Measurements from ENCODE around the gene MYG1. TPM values are rescaled to one million over a fixed set of nuclear protein-coding genes. Genes with fewer than 3 reads are reported as not detected.

The MYG1 gene
- polyA plus RNA-seq, 3 donors = 49.3 to 64.3 (median 55.7) TPM

- Histone ChIP-seq H3K36me3 (replicated peaks in 1 of 2; ENCODE audit: control insufficient read depth in 1 of 2, insufficient read depth in 2 of 2, low read length in 2 of 2) (peaks cover 18 to 29% of the 10 kb centered on the region in 2 donors), H3K4me2 (replicated peaks; ENCODE audit: extremely low read depth, low read length, poor library complexity, severe bottlenecking) (peak overlapping the region; percentile 96), H3K79me2 (ENCODE audit: insufficient read depth, low read length) (peaks cover 58% of the 10 kb centered on the region), H4K20me1 (ENCODE audit: insufficient read depth, low read length) (peaks cover 6% of the 10 kb centered on the region), H3K4me3 (replicated peaks in 1 of 3; ENCODE audit: low read depth in 2 of 3, low read length in 3 of 3) (peak overlapping the region; percentile 10 to 96 (median 14)), H3K9me3 (replicated peaks in 1 of 2; ENCODE audit: control insufficient read depth in 1 of 2, insufficient read depth in 1 of 2, low read length in 2 of 2) (no peaks in the 10 kb centered on the region), H3K27ac (ENCODE audit: low read depth in 1 of 2, low read length in 2 of 2) (peak overlapping the region; percentile 97), H3K9ac (ENCODE audit: insufficient read depth, low read length, poor library complexity, severe bottlenecking) (peak overlapping the region; percentile 67), H3K4me1 (ENCODE audit: control insufficient read depth in 1 of 2, insufficient read depth in 2 of 2, low read length in 2 of 2) (peaks cover 55 to 63% of the 10 kb centered on the region in 2 donors), H3K27me3 (ENCODE audit: control insufficient read depth in 2 of 2, insufficient read depth in 2 of 2, low read length in 2 of 2) (no peaks in the 10 kb centered on the region), H2AFZ (ENCODE audit: insufficient read depth, low read depth, low read length, poor library complexity, severe bottlenecking) (no peak overlapping the region)
- Mint-ChIP-seq H3K9me3 (peaks cover 0 to 2% (median 0%) of the 10 kb centered on the region in 7 donors), H3K4me1 (peaks cover 71% of the 10 kb centered on the region), H3K27ac (peak overlapping the region; percentile 99 to 100 (median 99)), H3K36me3 (peaks cover 22 to 50% of the 10 kb centered on the region in 2 donors), H3K27me3 (ENCODE audit: low read depth in 3 of 3) (peaks cover 0 to 1% (median 0%) of the 10 kb centered on the region in 3 donors), H3K4me3 (peak overlapping the region; percentile 39 to 99)
- peak; percentile 61 to 89 (median 81) for DNase-seq
- intact Hi-C loops (cut with micrococcal nuclease) = loop anchor here in 1 of 2 donors (2.0 to 5.0 kb wide), 3 partner anchors 23 to 154 kb away; partner anchors contain the start of genes AAAS and PCBP2
- WGBS (ENCODE audit: insufficient coverage) = no CpG with 5 or more reads among the region's 5 CpGs
- TF ChIP-seq, protein P1, sequence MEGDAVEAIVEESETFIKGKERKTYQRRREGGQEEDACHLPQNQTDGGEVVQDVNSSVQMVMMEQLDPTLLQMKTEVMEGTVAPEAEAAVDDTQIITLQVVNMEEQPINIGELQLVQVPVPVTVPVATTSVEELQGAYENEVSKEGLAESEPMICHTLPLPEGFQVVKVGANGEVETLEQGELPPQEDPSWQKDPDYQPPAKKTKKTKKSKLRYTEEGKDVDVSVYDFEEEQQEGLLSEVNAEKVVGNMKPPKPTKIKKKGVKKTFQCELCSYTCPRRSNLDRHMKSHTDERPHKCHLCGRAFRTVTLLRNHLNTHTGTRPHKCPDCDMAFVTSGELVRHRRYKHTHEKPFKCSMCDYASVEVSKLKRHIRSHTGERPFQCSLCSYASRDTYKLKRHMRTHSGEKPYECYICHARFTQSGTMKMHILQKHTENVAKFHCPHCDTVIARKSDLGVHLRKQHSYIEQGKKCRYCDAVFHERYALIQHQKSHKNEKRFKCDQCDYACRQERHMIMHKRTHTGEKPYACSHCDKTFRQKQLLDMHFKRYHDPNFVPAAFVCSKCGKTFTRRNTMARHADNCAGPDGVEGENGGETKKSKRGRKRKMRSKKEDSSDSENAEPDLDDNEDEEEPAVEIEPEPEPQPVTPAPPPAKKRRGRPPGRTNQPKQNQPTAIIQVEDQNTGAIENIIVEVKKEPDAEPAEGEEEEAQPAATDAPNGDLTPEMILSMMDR (IDR thresholded peaks at IDR 0.05) = no peak
Measured at GRCh38 chr12:53298164-53298563, 1.3 kb upstream of the MYG1 start.

DNA sequence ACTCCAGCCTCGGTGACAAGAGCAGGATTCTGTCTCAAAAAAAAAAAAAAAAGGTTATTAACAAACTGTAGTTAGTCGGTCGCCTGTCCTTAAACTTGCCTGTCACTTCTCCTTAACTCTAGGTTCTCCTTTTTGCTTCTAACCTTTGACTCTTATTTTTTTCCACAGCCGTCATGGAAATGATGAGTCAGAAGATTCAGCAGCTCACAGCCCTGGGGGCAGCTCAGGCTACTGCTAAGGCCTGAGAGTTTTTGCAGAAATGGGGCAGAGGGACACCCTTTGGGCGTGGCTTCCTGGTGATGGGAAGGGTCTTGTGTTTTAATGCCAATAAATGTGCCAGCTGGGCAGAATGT lies 418 bp upstream of the MYG1 start:
- Histone ChIP-seq H3K9me3 (replicated peaks in 1 of 2; ENCODE audit: control insufficient read depth in 1 of 2, insufficient read depth in 1 of 2, low read length in 2 of 2) (no peaks in the 10 kb centered on the region), H4K20me1 (ENCODE audit: insufficient read depth, low read length) (peaks cover 6% of the 10 kb centered on the region), H3K4me1 (ENCODE audit: control insufficient read depth in 1 of 2, insufficient read depth in 2 of 2, low read length in 2 of 2) (peaks cover 55 to 63% of the 10 kb centered on the region in 2 donors), H2AFZ (ENCODE audit: insufficient read depth, low read depth, low read length, poor library complexity, severe bottlenecking) (no peak overlapping the region), H3K4me2 (replicated peaks; ENCODE audit: extremely low read depth, low read length, poor library complexity, severe bottlenecking) (peak overlapping the region; percentile 96), H3K9ac (ENCODE audit: insufficient read depth, low read length, poor library complexity, severe bottlenecking) (peak overlapping the region; percentile 70), H3K36me3 (replicated peaks in 1 of 2; ENCODE audit: control insufficient read depth in 1 of 2, insufficient read depth in 2 of 2, low read length in 2 of 2) (peaks cover 23 to 28% of the 10 kb centered on the region in 2 donors), H3K27ac (ENCODE audit: low read depth in 1 of 2, low read length in 2 of 2) (peak overlapping the region; percentile 97), H3K79me2 (ENCODE audit: insufficient read depth, low read length) (peaks cover 58% of the 10 kb centered on the region), H3K4me3 (replicated peaks in 1 of 3; ENCODE audit: low read depth in 2 of 3, low read length in 3 of 3) (peak overlapping the region; percentile 78 to 96 (median 90)), H3K27me3 (ENCODE audit: control insufficient read depth in 2 of 2, insufficient read depth in 2 of 2, low read length in 2 of 2) (no peaks in the 10 kb centered on the region)
- Mint-ChIP-seq H3K4me3 (peak overlapping the region; percentile 98 to 99), H3K9me3 (peaks cover 0 to 3% (median 0%) of the 10 kb centered on the region in 7 donors), H3K27ac (peak overlapping the region; percentile 99 to 100 (median 99)), H3K36me3 (peaks cover 21 to 54% of the 10 kb centered on the region in 2 donors), H3K27me3 (ENCODE audit: low read depth in 3 of 3) (no peaks in the 10 kb centered on the region), H3K4me1 (peaks cover 78% of the 10 kb centered on the region)
- TF ChIP-seq, protein P1 (IDR thresholded peaks at IDR 0.05) = no peak
- peak; percentile 90 to 97 (median 95) for DNase-seq
- intact Hi-C loops (cut with micrococcal nuclease) = loop anchor here in 1 of 2 donors (2.0 to 5.0 kb wide), 3 partner anchors 22 to 153 kb away; partner anchors contain the start of genes AAAS and PCBP2
- WGBS (ENCODE audit: insufficient coverage) = 17% methylated on average over 2 of the region's 5 CpGs
